ENCODE results near the gene DPF1.

Gene DPF1

DNA sequence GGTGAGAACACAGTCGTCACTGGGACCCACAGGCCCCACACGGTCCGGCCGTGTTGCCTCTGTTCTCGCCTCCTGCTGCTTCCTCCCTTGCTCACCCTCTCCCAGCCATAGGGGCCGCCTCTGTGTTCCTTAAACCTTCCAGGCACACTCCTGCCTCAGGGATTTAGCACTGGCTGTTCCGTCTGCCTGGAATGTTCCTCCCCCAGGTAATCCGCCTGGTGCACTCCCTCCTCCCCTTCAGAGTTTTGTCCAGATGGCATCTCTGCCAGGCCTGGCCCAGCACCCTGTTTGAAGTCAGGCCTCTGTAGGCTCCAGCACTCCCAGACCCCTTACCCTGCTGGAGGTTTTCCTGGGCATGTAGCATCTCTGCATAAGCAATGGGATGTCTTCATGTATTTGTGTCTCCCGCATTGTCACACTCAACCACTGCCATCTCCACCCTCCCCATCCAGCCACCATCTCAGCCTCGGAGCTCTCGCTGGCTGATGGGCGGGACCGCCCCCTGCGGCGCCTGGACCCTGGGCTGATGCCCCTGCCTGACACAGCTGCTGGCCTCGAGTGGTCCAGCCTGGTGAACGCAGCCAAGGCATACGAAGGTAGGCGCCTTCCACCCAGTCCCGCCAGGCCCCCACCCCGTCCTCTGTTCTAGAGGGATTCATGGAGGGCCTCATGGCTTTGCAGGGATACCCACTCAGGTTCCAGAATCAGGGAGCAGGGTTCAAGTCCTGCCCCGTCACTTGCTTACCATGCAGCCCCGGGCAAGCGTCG lies 25.9 kb downstream of the DPF1 start:
- no peak for DNase-seq (ENCODE audit: low spot score)

DNA sequence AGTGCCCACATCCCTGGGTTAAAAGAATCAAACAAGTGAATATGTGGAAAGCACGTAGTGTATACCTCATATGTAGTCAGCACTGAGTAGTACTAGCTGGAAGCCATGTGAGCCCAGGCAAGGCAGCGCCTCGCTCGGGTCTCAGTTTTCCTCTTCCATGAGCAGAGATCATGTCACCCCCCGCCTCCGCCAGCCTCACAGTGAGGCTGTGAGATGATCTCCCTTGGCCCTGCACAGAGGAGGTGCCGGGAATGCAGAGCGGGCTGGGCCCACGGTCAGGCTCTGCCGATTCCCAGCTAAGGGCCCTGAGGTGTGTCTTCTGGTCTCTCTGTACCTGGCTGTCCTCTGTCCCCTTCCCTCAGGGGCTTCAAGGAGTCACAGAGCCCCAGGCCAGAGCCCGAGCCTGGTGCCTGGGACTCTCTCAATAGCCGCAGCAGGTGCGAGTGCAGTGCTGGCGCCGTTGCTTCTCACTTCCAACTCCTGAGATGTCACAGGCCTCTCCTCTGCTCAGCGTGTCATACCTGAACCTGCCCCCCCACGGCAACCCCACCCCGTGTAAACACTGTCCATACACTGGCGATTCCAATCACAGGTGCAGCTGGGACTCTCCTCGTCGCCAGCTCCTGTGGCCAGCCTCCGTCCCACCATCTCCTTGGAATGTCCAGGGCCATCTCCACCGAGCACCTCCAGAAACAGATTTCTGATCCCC lies 26.9 kb downstream of the DPF1 start:
- no peak for DNase-seq (ENCODE audit: low spot score)

DNA sequence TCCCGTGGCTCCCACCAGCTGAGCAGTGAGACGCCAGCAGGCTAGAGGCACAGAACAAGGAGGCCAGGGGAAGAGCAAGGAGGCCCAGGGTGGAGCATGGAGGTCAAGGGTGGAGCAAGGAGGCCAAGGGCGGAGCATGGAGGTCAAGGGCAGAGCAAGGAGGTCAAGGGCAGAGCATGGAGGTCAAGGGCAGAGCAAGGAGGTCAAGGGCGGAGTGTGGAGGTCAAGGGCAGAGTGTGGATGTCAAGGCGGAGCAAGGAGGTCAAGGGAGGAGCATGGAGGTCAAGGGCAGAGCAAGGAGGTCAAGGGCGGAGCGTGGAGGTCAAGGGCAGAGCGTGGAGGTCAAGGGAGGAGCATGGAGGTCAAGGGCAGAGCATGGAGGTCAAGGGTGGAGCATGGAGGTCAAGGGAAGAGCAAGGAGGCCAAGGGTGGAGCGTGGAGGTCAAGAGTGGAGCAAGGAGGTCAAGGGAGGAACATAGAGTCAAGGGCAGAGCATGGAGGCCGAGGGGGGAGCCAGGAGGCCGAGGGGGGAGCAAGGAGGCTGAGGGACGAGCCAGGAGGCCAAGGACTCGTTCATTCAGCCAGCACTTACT lies 27.7 kb downstream of the DPF1 start:
- no peak for DNase-seq (ENCODE audit: low spot score)

DNA sequence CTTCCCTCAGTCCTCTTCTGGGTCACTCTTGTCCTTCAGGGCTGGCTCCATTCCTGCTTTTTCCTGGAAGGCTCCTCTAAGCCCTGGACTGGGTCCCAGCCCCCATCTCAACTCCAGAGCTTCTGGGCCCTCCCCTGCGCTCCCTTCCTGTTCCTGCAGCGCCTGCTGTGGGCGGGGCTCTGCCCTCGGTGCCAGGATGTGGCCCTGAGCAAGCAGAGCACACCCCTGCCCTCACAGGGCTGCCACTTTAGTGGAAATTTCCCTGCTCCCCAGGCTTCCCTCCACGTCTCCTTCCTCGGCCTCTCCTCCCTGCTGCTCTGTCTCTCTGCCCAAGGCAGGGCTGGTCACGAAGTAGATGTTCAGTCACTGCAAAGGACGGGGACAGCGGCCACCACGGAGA lies 28.8 kb downstream of the DPF1 start:
- DNase-seq (ENCODE audit: low spot score), result no peak

DNA sequence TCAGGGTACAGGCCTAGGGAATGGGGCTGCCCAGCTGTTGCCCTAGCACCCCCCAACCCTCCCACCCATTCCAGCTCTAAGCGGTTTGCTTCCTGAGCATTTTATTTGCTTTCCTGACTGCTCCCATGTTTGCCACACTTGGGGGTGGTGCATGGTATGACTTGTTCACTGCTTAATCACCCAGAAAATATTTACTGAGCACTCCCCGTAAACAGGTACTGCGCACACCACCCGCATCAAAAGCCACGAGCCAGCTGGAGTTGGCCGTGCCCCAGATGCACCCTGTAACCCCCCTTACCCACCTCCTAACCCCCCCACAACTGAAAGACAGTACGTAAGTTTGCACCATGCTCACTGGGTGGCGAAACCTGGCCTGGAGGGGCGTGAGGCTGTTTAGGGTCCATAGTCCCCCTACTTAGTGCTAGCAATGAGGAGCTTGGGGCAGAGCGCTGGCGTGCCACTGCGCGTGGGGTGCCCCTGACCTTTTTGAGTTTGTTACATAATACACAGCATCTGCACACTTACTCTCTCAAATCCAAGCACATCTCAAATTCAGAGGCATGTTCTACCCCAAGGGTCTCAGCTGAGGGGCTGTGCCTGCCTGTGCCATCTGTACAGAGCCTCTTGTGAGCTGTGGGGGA lies 29.8 kb downstream of the DPF1 start:
- DNase-seq (ENCODE audit: low spot score), result no peak

DNA sequence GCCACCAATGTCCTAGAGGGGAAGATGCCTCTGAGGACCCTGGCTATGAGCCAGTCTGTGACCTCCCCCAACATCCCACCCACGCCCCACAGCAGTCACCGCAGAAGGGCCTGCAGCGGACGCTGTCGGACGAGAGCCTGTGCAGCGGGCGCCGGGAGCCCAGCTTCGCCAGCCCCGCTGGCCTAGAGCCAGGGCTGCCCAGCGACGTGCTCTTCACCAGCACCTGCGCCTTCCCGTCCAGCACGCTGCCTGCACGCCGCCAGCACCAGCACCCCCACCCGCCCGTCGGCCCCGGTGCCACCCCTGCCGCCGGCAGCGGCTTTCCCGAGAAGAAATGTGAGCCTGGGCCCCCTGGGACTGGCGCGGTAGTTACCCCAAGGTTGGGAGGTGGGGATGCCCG lies 30.6 kb downstream of the DPF1 start:
- DNase-seq (ENCODE audit: low spot score), result no peak

DNA sequence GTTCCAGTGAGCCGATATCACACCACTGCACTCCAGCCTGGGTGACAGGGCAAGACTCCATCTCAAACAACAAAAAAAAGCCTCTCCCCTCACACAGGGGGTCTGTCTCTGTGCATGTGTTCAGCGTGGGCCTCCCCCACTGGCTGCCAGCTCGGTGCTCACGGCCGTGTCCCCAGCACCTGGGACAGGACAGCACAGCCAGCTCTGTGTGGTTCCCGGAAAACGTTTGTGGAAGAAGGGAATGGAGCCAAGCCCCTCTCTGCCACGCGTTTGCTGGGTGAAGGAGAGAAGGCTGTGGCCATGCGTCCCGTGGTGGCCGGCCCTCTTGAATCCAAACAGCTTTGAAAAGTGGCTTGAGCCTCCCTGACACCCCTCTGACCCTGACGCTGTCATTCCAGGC lies 32.3 kb downstream of the DPF1 start:
- DNase-seq (ENCODE audit: low spot score), result no peak

DNA sequence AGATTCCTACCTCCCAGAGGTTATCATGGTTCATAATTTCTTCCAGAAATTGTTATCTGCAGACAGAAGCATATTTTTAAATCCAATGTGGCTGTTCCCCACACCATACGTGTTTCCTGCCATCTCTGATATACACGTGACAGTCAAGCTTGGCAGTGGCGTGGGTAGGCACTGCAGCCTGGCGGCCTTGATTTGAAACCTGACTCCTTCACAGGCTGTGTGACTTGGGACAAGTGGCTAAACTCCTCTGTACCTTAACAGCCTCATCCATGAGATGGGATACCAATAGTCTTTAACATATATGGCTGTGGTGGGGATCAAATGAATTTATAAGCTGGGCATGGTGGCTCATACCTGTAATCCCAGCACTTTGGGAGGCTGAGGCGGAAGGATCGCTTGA lies 33.2 kb downstream of the DPF1 start:
- DNase-seq (ENCODE audit: low spot score), result no peak

DNA sequence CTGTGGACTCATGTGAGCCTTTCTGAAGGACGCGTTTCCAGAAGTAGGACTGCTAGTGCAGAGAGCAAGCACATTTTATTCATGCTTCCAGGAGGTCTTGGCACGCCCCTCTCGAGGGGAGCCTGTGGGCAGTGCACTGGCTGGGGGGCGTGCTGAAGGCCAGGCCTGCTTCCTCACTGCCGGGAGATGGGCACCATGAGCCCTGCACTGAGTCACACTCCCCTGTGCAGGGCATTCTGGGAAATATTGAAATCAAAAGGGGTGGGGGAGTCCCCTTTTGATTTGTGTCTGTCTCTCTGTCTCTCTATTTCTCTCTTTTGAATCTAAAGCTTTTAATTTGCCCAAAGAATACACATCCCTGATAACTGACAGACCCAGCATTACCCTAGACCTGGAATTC lies 34.0 kb downstream of the DPF1 start:
- DNase-seq (ENCODE audit: low spot score), result no peak

DNA sequence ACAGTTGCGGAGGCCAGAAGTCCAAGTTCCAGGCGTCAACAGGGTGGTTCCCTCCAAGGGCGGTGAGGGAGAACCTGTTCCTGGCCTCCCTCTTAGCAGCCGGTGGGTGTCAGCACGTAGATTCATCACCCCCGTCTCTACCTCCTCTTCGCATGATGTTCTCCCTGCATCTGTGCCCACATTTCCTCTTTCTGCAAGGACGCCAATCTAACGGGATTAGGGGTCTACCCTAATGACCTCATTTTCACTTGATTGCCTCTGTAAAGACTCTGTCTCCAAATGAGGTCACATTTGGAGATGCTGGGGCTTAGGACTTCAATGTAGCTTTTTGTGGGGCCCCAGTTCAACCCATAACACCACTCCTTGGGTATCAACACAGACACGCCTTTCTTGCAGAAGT lies 38.5 kb downstream of the DPF1 start:
- no peak for DNase-seq (ENCODE audit: low spot score)

DNA sequence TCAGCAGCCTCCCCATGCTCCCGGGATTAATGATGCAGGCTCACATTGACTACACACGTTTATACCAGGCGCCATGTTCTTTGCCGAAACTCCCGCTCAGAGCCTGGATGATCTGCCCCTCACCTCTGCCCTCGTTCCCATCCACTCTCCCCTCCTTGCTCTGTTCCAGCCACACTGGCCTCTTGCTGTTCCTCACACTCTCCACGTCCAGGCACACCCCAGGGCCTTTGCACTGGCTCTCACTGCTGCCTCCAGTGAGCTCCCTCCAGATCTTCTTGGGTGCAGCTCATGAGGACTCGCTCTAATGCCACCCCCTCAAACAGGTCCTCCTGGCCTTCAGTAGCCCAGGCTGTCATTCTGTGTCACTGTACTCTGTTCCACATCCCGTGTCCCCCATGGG lies 39.2 kb downstream of the DPF1 start:
- no peak for DNase-seq (ENCODE audit: low spot score)

DNA sequence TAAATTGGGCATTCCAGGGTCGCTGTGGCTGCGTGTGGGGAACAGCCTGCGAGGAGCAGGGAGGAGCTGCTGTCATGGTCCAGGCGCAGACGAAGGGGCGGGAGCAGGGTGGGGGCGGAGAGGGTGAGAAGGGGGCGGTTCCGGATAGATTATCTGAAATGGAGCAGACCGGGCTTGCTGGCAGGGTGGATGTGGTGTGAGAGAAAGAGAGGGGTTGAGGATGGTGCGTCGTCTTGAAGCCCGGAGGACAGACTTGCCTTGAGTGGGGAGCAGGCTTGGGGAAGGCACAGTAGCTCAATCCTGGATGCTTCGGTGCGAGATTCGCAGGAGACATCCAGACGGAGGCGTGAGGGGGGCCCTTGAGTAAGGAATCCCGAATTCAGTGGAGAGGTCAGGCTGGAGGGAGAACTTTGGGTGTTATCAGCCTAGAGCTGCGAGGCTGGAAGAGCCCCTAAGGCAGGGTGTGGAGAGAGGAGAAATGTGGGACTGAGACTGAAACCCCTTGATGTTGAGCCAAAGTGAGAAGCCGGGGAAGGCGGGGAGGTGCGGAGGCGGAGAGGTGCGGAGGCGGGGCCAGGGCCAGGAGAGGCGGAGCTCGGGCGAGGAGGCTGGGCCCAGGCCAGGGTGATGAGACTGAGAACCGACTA lies 40.6 kb downstream of the DPF1 start:
- DNase-seq (ENCODE audit: low spot score), result peak; percentile 85

DNA sequence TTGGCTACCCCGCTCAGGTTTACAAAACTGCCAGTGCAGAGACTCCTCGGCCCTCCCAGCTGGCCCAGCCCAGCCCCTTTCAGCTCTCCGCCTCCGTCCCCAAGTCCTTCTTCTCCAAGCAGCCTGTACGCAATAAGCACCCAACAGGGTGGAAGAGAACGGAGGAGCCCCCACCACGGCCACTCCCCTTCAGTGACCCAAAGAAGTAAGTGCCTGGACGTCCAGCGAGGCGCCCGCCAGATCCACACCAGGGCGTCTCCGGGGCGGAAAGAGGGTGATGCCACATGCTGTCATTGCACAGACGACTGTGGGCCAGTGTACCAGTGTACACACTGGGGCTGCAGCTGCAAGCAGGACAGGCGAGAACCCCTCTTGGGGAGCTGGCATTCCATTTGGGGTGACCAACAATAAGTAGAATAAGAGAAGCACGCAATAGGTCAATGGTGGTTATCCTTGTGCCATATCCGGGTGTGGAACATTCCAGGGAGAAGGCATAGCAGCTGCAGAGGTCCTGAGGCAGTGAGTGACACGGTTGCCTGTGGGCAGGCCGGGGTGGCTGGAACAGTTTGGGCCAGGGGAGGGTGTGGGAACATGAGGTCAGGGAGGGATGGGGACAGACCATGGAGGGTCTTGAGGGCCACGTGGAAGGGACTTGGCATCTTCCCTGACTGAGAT lies 41.3 kb downstream of the DPF1 start:
- DNase-seq (ENCODE audit: low spot score), result no peak

DNA sequence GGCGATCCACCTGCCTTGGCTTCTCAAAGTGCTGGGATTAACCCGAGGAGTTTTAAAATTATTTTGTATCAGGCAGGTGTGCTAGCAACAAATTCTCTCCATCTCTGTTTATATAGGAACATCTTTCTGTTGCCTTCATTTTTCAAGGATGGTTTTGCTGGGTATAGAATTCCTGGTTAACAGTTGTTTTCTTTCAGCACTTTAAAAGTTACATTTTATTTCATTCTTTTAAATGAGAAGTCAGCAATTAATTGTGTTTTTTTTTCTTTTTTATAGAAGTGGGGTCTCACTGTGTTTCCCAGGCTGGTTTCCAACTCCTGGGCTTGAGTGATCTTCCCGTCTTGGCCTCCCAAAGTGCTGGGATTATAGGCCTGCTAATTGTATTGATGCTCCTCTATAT lies 44.0 kb downstream of the DPF1 start:
- DNase-seq (ENCODE audit: low spot score), result no peak

DNA sequence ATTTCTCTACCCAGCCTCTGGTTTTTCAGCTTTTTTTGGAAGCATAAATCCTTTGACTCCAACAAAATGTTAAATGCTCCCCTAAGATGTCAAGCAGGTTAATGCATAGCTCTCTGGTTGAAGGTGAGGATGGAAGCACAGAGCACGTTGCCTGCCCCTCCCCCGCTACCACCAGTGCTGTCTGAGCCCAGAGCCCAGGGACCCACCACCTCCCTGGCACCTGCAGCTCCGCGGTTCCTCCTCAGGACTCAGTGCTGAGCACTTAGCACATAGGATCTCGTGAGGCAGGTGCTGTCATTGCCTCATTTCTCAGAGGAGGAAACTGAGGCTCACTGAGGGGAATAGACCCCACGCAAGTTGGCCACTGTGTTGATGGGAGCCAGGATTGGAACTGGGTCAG lies 48.6 kb downstream of the DPF1 start:
- no peak for DNase-seq (ENCODE audit: low spot score)

DNA sequence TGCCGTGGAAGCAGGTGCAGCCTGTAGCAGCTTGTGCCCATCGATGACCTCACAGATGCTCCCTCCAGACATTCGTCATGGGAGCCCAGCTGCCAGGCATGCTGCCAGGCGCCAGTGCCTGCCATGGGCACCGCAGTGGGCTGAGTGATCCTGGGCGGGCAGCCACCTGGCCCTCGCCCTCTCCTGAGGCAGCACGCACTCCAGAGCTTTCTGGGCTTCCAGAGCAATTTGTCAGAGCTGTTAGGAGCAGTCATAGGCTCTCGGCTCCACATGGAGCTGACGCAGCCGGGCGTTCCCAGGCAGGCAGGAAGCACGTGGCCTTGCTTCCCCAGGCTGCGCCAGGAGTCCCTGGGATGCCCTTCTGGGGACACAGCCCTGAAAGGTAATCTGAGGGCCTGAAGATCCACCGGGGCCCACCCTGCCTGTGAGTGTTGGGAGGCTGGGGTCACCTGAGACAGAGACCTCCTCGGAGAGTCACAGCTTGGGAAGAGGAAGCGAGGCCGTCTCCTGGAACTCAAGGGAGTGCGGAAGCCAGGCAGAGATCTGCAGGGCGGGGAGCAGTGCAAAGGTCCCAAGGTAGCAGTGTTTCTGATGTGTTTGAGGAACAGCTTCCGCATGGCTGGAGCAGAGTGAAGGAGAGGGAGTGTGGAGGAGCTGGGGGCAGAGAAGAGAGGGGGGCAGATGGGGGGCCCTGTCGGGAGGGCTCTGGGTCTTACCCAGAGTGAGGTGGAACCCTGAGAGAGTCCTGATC lies 50.6 kb downstream of the DPF1 start:
- no peak for DNase-seq (ENCODE audit: low spot score)

DNA sequence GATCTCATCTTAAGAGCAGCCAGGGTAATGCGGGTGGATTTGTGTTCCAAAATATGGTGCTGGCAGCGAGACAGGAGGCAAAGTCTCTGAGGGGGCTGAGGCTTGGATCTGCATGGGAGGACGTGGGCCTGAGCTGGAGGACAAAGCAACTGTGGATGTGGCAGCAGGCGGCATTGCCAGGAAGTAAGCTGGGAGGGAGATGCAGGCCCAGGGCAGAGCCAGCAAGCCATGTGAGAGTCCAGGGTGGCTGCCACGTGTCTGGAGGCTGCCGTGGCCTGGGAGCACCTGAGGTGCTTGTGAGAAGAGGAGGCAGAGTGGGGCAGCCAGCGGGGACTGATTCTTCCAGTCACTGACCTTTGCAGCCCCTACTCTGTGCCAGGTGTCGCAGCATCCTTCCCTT lies 52.0 kb downstream of the DPF1 start:
- DNase-seq (ENCODE audit: low spot score), result no peak

DNA sequence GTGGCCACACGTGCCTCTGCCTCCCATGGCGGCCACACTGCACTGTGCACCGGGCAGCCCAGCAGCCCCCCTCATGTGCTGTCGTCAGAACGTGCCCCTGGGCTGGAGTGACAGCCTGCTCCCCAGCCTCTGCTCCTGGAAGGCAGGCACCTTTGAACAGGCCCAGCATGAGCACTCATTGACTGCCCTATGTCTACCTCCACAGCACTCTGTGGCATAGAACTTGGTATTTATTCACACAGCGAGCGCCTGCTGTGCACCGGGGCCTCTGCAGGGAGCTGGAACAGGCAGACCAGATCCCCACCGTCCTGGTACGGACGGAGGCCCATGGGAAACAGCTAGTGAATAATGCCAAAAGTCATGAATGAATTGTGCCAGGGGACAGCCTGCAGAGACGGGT lies 53.7 kb downstream of the DPF1 start:
- no peak for DNase-seq (ENCODE audit: low spot score)

DNA sequence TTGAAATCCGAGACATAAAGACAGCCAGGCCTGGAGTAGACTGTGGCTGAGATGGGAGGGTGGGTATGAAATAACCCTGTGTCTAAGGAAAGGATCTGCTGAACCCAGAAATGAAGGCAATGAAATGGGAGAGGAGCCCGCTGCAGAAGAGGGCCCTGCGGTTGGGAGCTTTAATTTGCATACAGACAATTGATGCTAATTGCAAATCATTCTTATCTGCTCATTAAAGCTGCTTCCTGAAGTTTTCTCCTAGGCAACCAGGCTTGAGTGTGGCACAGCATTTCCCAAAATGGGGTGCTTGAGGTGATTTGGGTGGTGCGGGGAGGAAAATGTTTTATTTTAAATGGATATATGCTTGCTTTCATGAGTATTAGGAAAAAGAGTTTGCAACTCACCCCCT lies 55.4 kb downstream of the DPF1 start:
- DNase-seq (ENCODE audit: low spot score), result no peak

DNA sequence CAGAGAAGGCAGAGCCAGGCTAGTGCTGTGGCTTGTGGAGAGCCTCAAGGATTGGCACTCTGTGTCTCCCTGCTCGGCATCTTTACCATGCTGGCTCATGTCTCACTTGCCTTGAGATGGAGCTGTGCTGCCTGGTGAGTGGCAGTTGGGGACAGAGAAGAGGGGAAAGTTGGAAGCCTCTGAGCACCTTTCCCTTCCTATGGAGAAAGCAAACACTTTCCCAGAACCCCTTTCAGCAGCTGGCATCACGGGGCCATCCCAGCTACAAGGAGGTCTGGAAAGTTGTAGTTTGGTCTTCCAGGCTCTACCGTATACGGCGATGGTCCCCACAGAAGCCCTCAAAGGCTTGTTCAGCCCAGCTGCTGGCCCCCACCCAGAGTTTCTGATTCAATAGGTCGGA lies 58.7 kb downstream of the DPF1 start:
- DNase-seq (ENCODE audit: low spot score), result no peak

DNA sequence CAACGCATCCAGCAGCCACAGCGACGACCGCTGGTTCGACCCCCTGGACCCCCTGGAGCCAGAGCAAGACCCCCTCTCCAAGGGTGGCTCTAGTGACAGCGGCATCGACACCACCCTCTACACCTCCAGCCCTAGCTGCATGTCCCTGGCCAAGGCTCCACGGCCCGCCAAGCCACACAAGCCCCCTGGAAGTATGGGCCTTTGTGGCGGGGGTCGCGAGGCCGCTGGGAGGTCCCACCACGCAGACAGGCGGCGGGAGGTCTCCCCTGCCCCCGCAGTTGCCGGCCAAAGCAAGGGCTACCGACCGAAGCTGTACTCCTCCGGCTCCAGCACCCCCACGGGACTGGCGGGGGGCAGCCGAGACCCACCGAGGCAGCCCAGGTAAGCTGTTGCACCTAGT lies 59.5 kb downstream of the DPF1 start:
- DNase-seq (ENCODE audit: low spot score), result no peak

Data from ecto neural progenitor cell (in vitro differentiated cells).